Parathyroid adenoma (tissue), 2 donors: Measurements from ENCODE around the gene ARHGEF38.

ENCODE experiments used
- H2AFZ ChIP-seq: fragments of 300-600 bp; sonication (generic); one replicate; pipeline ENCODE4 v1.7.0; 2017; ENCODE audit warnings: antibody characterized with exemption, mild to moderate bottlenecking
- H3K27ac ChIP-seq: fragments of 300-600 bp; sonication (generic); one replicate; pipeline ENCODE4 v1.7.0; 2017
- H3K27me3 ChIP-seq: fragments of 300-600 bp; sonication (generic); one replicate; pipeline ENCODE4 v1.7.0; 2017; ENCODE audit warnings: low read length; ENCODE audit not compliant: control insufficient read depth, insufficient read depth
- H3K36me3 ChIP-seq: fragments of 300-600 bp; sonication (generic); one replicate; pipeline ENCODE4 v1.7.0; 2017; ENCODE audit warnings: low read length; ENCODE audit not compliant: control insufficient read depth, insufficient read depth
- H3K4me1 ChIP-seq: fragments of 300-600 bp; sonication (generic); one replicate; pipeline ENCODE4 v1.7.0; 2017; ENCODE audit warnings: control low read depth
- H3K4me2 ChIP-seq: fragments of 300-600 bp; sonication (generic); one replicate; pipeline ENCODE4 v1.7.0; 2017; ENCODE audit warnings: low read length
- H3K4me3 ChIP-seq: fragments of 300-600 bp; sonication (generic); one replicate; pipeline ENCODE4 v1.7.0; 2017; ENCODE audit warnings: low read depth, low read length
- H3K79me2 ChIP-seq: fragments of 300-600 bp; sonication (generic); one replicate; pipeline ENCODE4 v1.7.0; 2017; ENCODE audit warnings: control low read depth
- H3K9ac ChIP-seq: fragments of 300-600 bp; sonication (generic); one replicate; pipeline ENCODE4 v1.7.0; 2017; ENCODE audit warnings: mild to moderate bottlenecking
- H3K9me3 ChIP-seq: fragments of 300-600 bp; sonication (generic); one replicate; pipeline ENCODE4 v1.7.0; 2017; ENCODE audit warnings: low read length; ENCODE audit not compliant: control insufficient read depth
- TF ChIP-seq, protein P1 (sequence below): fragments of 300-600 bp; sonication (generic); IDR thresholded peaks from one replicate; pipeline ENCODE4 v1.7.0; 2017; ENCODE audit warnings: antibody characterized with exemption, mild to moderate bottlenecking
- donor health status: primary hyperparathyroidism.

ARHGEF38 gene

DNA sequence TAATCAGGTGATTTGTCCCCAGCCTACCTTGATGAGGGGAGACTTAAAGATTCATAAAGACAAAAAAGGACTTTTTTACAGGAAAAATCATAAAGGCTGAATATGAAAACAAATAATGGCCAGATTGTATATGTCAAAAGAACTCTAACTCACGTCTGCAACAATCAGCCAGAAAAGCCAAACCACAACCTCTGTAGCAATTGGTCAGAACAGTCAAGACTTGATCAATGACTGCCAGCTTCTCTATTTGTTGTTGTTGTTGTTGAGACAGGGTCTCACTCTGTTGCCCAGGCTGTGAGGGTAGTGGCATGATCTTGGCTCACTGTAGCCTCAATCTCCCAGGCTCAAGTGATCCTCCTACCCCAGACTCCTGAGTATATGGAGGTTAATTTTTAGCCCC is 42.7 kb upstream of the ARHGEF38 start:
- Histone ChIP-seq H3K4me3 (no peak overlapping the region), H3K9ac (no peak overlapping the region), H2AFZ (no peak overlapping the region), H3K27me3 (no peaks in the 10 kb centered on the region), H3K79me2 (no peaks in the 10 kb centered on the region), H3K36me3 (no peaks in the 10 kb centered on the region), H3K27ac (no peak overlapping the region), H3K4me1 (no peaks in the 10 kb centered on the region), H3K4me2 (no peak overlapping the region), H3K9me3 (no peaks in the 10 kb centered on the region)
- TF ChIP-seq, protein P1, sequence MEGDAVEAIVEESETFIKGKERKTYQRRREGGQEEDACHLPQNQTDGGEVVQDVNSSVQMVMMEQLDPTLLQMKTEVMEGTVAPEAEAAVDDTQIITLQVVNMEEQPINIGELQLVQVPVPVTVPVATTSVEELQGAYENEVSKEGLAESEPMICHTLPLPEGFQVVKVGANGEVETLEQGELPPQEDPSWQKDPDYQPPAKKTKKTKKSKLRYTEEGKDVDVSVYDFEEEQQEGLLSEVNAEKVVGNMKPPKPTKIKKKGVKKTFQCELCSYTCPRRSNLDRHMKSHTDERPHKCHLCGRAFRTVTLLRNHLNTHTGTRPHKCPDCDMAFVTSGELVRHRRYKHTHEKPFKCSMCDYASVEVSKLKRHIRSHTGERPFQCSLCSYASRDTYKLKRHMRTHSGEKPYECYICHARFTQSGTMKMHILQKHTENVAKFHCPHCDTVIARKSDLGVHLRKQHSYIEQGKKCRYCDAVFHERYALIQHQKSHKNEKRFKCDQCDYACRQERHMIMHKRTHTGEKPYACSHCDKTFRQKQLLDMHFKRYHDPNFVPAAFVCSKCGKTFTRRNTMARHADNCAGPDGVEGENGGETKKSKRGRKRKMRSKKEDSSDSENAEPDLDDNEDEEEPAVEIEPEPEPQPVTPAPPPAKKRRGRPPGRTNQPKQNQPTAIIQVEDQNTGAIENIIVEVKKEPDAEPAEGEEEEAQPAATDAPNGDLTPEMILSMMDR, result no peak

- no peak overlapping the region for H3K9ac ChIP-seq
- H3K27ac ChIP-seq, result no peak overlapping the region
- H3K79me2 ChIP-seq, result no peaks in the 10 kb centered on the region
- H3K36me3 ChIP-seq, result no peaks in the 10 kb centered on the region
- no peak overlapping the region for H2AFZ ChIP-seq
- TF ChIP-seq, protein P1, result no peak
- no peak overlapping the region for H3K4me2 ChIP-seq
- no peaks in the 10 kb centered on the region for H3K9me3 ChIP-seq
- no peaks in the 10 kb centered on the region for H3K27me3 ChIP-seq
- no peaks in the 10 kb centered on the region for H3K4me1 ChIP-seq
- no peak overlapping the region for H3K4me3 ChIP-seq
Measured at GRCh38 chr4:105510245-105510644, 42.2 kb upstream of the ARHGEF38 start.

DNA sequence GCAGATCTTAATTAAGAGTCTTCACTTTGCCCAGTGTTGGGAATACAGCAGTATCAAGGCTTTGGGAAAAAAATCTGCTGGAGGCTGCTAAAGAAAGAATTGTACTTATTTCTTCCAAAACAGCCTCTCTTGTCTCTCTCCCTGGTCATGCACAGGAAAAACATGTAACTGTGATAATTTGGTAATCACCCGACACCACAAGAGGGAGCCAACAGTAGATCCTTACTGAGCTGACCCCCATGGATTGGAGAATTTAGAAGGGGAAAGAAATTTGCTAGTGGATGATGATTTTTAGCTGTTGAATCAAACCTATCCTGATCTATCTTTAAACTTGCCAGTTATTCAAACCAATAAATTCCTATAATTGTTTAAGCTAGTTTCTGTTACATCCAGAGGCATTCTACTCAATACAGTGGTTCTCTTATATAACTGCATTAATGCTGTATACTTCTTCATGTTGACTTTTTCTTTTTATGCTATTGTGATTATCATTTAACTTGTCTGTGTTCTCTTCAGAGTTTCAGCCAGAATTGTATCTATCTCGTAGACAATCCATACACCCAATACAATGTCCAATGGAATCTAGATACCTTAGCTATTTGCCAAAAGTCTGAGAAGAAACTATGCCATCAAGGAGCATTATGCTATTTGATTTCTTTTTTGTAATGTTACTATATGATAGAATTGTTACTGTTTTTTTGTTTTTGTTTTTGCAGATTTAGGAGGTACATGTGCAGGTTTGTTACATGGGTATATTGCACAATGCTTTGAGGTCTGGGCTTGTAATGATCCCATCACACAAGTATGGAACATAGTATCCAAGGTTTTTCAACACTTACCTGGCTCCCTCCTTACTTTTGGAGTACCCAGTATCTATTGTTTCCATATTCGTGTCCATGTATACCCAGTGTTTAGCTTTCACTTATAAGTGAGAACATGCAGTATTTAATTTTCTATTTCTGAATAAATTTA is 31.3 kb upstream of the ARHGEF38 start:
- Histone ChIP-seq H3K9ac (no peak overlapping the region), H3K9me3 (no peaks in the 10 kb centered on the region), H2AFZ (no peak overlapping the region), H3K4me2 (no peak overlapping the region), H3K27me3 (no peaks in the 10 kb centered on the region), H3K27ac (no peak overlapping the region), H3K36me3 (no peaks in the 10 kb centered on the region), H3K4me1 (no peaks in the 10 kb centered on the region), H3K4me3 (no peak overlapping the region), H3K79me2 (no peaks in the 10 kb centered on the region)
- TF ChIP-seq, protein P1, result no peak

GRCh38 chr4:105526656-105527055 is 25.8 kb upstream of the ARHGEF38 start:
- H3K4me2 ChIP-seq, result no peak overlapping the region
- H3K36me3 ChIP-seq, result no peaks in the 10 kb centered on the region
- H3K4me1 ChIP-seq, result no peaks in the 10 kb centered on the region
- no peak overlapping the region for H3K4me3 ChIP-seq
- H3K9ac ChIP-seq, result no peak overlapping the region
- no peaks in the 10 kb centered on the region for H3K9me3 ChIP-seq
- no peak overlapping the region for H2AFZ ChIP-seq
- H3K27ac ChIP-seq, result no peak overlapping the region
- H3K79me2 ChIP-seq, result no peaks in the 10 kb centered on the region
- TF ChIP-seq, protein P1, result no peak
- no peaks in the 10 kb centered on the region for H3K27me3 ChIP-seq
